Mesothelial cell of epicardium (in vitro differentiated cells): Measurements from ENCODE around the gene CCSER1. TPM values are rescaled to one million over a fixed set of nuclear protein-coding genes. Genes with fewer than 3 reads are reported as not detected.

Experiments
- DNase-seq, 2 experiments: peaks; one replicate each; pipeline ENCODE4 v3.0.0; 2021; ENCODE audit warnings: low spot score in 2 of 2; ENCODE audit not compliant: unreplicated experiment in 2 of 2
- H3K27ac Mint-ChIP-seq: 2 replicates; pipeline ENCODE4 v1.8.0; 2021; ENCODE audit warnings: mixed read lengths
- H3K27me3 Mint-ChIP-seq: 2 replicates; pipeline ENCODE4 v1.8.0; 2021; ENCODE audit warnings: low read depth, mixed read lengths
- H3K36me3 Mint-ChIP-seq: 2 replicates; pipeline ENCODE4 v1.8.0; 2021; ENCODE audit warnings: mixed read lengths
- H3K4me1 Mint-ChIP-seq: 2 replicates; pipeline ENCODE4 v1.8.0; 2021; ENCODE audit warnings: mixed read lengths
- H3K4me3 Mint-ChIP-seq: 2 replicates; pipeline ENCODE4 v1.8.0; 2021; ENCODE audit warnings: mild to moderate bottlenecking, moderate library complexity, mixed read lengths
- H3K9me3 Mint-ChIP-seq: 2 replicates; pipeline ENCODE4 v1.8.0; 2021; ENCODE audit warnings: mixed read lengths
- total RNA-seq: library from RNA; stranded (reverse); gene quantifications from 3 replicates; pipeline ENCODE4 v1.2.1, GENCODE V29; 2021
- TF ChIP-seq, protein P1 (sequence below): fragments of 200-600 bp; sonication (generic); IDR thresholded peaks from one replicate; pipeline ENCODE4 v1.5.0; 2021; ENCODE audit warnings: antibody characterized with exemption; ENCODE audit not compliant: unreplicated experiment

CCSER1 gene
- total RNA-seq, 1 donor from 2014 or later, result 7.2 TPM

DNA sequence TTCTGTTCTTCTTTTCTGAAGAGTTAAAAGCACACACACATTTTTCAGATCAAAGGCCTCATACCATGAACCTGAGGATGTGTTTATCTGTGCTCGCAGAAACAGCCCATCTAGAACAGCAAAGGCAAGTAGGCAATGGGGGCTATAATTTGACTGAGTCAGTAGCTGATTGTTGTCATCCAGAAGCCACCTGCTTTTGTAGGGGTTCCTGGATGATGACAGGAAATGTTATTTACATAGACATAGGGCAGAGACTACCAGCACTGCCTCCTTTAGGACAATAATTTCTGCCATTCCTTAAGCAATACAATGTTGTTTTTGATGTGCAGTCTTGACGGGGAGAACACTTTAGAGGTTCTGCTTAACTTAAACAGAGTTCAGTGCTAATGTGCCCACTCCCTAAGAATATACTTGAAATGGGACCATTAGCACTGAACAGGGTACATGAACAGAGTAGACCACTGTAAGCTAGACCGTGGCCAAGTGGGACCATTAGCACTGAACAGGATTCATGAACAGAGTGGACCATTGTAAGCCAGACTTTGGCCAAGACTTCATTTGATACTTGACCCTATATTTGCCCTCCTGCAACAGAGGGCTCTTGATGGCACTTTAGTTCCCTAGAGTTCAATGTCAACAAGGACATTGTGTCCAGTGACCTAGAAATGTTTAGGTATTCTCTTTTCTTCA, 42.8 kb upstream of the CCSER1 start:
- TF ChIP-seq, protein P1, sequence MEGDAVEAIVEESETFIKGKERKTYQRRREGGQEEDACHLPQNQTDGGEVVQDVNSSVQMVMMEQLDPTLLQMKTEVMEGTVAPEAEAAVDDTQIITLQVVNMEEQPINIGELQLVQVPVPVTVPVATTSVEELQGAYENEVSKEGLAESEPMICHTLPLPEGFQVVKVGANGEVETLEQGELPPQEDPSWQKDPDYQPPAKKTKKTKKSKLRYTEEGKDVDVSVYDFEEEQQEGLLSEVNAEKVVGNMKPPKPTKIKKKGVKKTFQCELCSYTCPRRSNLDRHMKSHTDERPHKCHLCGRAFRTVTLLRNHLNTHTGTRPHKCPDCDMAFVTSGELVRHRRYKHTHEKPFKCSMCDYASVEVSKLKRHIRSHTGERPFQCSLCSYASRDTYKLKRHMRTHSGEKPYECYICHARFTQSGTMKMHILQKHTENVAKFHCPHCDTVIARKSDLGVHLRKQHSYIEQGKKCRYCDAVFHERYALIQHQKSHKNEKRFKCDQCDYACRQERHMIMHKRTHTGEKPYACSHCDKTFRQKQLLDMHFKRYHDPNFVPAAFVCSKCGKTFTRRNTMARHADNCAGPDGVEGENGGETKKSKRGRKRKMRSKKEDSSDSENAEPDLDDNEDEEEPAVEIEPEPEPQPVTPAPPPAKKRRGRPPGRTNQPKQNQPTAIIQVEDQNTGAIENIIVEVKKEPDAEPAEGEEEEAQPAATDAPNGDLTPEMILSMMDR, result no peak
- H3K4me1 Mint-ChIP-seq, result peaks cover 2% of the 10 kb centered on the region
- H3K4me3 Mint-ChIP-seq, result no peak overlapping the region
- no peak for DNase-seq
- H3K9me3 Mint-ChIP-seq, result peaks cover 5% of the 10 kb centered on the region
- H3K27me3 Mint-ChIP-seq, result no peaks in the 10 kb centered on the region
- H3K36me3 Mint-ChIP-seq, result no peaks in the 10 kb centered on the region
- H3K27ac Mint-ChIP-seq, result no peak overlapping the region

DNA sequence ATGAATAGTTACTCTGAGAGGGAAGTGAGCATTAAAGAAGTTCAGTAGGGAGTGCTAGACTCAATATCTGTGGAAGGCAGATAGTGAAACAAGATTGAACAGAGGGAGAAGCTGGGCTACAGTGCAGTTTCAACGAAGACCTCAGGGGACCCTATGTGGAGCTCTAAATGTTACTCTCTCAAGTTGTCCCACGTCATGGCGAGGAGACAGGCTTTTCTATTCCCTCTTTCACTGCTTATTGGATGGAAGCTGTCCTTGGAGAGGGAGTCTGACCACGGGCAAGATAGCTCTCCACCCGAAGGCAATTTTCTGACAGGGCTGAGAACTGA, 42.3 kb upstream of the CCSER1 start:
- no peaks in the 10 kb centered on the region for H3K27me3 Mint-ChIP-seq
- no peaks in the 10 kb centered on the region for H3K36me3 Mint-ChIP-seq
- H3K27ac Mint-ChIP-seq, result no peak overlapping the region
- no peak for DNase-seq
- H3K9me3 Mint-ChIP-seq, result peaks cover 5% of the 10 kb centered on the region
- H3K4me3 Mint-ChIP-seq, result no peak overlapping the region
- TF ChIP-seq, protein P1, result no peak
- peaks cover 2% of the 10 kb centered on the region for H3K4me1 Mint-ChIP-seq

DNA sequence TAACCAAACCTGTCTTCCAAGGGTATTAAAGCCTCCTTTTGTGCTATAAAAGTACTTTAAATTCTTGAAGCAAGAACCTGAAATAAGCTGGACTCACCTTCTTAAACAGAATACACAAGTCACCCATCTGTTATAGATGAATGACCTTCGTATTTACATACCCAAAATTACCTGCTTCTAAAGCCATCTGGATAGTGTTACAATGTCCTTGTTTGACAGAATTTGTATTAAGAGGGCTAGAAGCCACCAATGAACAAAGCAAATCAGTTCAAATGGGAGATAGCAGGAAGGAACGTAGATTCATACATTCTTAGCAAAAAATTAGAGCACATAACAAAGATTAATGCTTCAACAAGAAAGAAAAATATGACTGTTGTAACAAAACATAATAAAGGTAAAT, 33.7 kb upstream of the CCSER1 start:
- DNase-seq, result no peak
- Mint-ChIP-seq H3K36me3 (no peaks in the 10 kb centered on the region), H3K4me1 (no peaks in the 10 kb centered on the region), H3K4me3 (no peak overlapping the region), H3K27ac (no peak overlapping the region), H3K27me3 (no peaks in the 10 kb centered on the region), H3K9me3 (peaks cover 5% of the 10 kb centered on the region)
- TF ChIP-seq, protein P1, result no peak

DNA sequence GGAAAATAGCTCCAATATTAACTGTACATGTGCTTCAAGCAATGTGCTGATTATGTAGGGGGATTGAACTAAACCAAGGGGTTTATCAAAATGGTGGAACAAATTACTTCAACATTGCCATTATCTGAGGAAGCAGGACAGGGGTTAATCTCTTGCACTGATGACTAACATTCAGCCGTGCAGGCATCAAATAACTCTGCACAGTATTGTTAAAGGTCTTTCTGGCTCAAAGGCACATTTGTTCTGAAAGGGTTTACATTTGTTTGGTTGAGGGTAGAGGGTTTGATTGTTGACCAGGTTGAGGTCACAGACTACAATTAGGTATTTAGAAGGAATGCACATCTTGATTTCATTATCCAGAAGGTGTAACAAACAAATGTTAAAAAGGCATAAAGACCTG, 32.2 kb upstream of the CCSER1 start:
- Mint-ChIP-seq H3K27ac (no peak overlapping the region), H3K4me1 (no peaks in the 10 kb centered on the region), H3K36me3 (no peaks in the 10 kb centered on the region), H3K4me3 (no peak overlapping the region), H3K9me3 (no peaks in the 10 kb centered on the region), H3K27me3 (no peaks in the 10 kb centered on the region)
- TF ChIP-seq, protein P1, result no peak
- DNase-seq, result no peak

DNA sequence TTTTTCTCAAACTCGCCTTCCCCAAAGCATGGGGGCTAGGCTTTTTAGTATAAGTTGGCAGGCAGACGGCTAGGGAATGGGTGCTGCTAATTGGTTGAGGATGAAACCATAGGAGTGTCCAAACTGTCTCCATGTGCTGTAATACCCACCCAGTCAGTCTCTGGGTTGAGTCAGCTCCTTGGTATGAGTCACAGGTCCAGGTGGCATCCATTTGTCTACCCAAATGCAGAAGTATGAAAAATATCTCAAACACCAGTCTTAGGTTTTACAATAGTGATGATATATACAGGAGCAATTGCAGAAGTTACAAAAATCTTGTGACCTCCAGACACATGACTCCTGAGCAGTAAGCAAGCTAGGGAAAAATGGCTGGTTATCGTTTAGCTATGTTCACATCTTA, 27.4 kb upstream of the CCSER1 start:
- TF ChIP-seq, protein P1, result no peak
- Mint-ChIP-seq H3K4me3 (no peak overlapping the region), H3K4me1 (no peaks in the 10 kb centered on the region), H3K27me3 (no peaks in the 10 kb centered on the region), H3K36me3 (no peaks in the 10 kb centered on the region), H3K9me3 (no peaks in the 10 kb centered on the region), H3K27ac (no peak overlapping the region)
- DNase-seq, result no peak

DNA sequence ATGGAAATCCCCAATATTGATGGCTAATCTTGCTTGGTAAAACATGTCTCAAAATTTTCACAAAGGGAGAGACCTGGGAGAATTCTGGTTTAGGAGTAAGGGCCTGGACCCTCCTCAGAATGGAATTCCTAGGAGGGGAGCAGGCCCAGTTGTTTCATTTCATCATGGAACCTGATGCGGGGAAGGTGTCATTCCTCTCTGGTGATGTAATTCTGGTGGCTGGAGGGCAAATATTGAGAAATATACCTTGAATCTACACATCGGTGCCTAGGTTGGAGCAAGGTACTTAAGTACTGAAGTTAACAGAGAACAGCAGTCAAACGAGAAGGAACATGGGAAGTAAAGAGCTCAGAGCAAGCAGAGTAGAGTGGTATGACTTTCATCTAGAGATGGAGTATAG, 23.2 kb upstream of the CCSER1 start:
- no peak for DNase-seq
- TF ChIP-seq, protein P1, result no peak
- Mint-ChIP-seq H3K4me1 (peaks cover 5% of the 10 kb centered on the region), H3K27ac (no peak overlapping the region), H3K4me3 (no peak overlapping the region), H3K27me3 (no peaks in the 10 kb centered on the region), H3K9me3 (no peaks in the 10 kb centered on the region), H3K36me3 (no peaks in the 10 kb centered on the region)
